Measurements from ENCODE around the gene HOXD4.

DNA sequence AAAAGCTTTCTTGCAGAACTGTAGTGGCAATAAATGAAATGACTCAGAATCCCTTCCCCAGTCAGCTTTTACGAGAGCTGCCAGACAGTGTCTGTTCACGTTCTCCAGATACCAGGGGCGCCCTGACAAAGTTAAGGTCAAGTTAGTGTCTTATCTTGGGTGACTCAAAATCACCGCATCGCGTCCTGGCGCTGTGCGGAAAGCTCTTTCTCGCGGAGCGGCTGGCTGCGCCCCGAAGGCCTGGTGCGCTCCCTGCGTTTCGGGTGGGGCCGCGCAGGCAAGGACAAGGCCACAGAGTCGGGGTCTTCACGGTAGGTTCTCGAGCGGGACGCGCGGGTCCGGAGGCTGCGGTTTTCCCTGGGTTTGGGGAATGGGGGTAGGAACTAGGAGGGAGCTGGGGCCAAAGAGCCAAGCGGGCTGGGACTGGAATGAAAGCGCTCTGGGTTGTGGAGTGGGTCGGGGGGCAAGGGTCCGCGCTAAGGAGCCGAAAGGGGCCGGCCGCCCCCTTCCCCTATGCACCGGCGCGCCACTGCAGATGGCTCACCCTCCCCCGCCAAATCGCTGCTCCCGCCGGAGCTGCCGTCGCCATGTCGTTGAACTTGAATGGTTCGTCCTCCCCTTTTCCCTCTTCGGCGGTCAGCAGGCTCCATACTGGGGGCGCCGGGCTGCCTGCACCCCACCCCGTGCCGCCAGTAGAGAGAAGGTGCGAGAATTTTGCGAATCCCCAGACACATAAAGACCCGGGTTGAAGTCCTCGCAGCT, 46.9 kb upstream of the HOXD4 start:
- TF ChIP-seq, protein P1, sequence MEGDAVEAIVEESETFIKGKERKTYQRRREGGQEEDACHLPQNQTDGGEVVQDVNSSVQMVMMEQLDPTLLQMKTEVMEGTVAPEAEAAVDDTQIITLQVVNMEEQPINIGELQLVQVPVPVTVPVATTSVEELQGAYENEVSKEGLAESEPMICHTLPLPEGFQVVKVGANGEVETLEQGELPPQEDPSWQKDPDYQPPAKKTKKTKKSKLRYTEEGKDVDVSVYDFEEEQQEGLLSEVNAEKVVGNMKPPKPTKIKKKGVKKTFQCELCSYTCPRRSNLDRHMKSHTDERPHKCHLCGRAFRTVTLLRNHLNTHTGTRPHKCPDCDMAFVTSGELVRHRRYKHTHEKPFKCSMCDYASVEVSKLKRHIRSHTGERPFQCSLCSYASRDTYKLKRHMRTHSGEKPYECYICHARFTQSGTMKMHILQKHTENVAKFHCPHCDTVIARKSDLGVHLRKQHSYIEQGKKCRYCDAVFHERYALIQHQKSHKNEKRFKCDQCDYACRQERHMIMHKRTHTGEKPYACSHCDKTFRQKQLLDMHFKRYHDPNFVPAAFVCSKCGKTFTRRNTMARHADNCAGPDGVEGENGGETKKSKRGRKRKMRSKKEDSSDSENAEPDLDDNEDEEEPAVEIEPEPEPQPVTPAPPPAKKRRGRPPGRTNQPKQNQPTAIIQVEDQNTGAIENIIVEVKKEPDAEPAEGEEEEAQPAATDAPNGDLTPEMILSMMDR (IDR thresholded peaks at IDR 0.05) = no peak
- TF ChIP-seq POLR2A (IDR thresholded peaks at IDR 0.05) (no peak), POLR2AphosphoS5 (IDR thresholded peaks at IDR 0.05) (peak in 1 of 3 donors; percentile 25)

Measured in transverse colon (tissue), 4 donors.